Left ventricle myocardium inferior (tissue), 1 donor: ENCODE results near the gene DDIT4L. TPM values are rescaled to one million over a fixed set of nuclear protein-coding genes. Genes with fewer than 3 reads are reported as not detected.
A peak's percentile ranks its signal among the peaks of the same experiment; 100 is the strongest.
"Not testable (repeated sequence)": the region's sequence is repeated elsewhere in the genome, so short reads cannot be mapped to it uniquely, and the experiment has no call there.

ENCODE experiments used
- DNase-seq: peaks from one replicate; pipeline ENCODE4 v3.0.0-alpha.2; 2020
- H3K27ac ChIP-seq: fragments of 200-600 bp; replicated peaks from 2 replicates; pipeline ENCODE4 v1.8.0; 2021
- H3K27me3 ChIP-seq: fragments of 200-600 bp; 2 replicates; pipeline ENCODE4 v1.8.0; 2021; ENCODE audit warnings: low read depth
- H3K36me3 ChIP-seq: fragments of 200-600 bp; 2 replicates; pipeline ENCODE4 v1.8.0; 2021
- H3K4me1 ChIP-seq: fragments of 200-600 bp; 2 replicates; pipeline ENCODE4 v1.8.0; 2021
- H3K4me3 ChIP-seq: fragments of 200-600 bp; 2 replicates; pipeline ENCODE4 v1.8.0; 2021; ENCODE audit warnings: mild to moderate bottlenecking, moderate library complexity
- H3K9me3 ChIP-seq: fragments of 200-600 bp; replicated peaks from 2 replicates; pipeline ENCODE4 v1.8.0; 2021
- intact Hi-C: fragments of 100-400 bp; cut with micrococcal nuclease; formaldehyde crosslinking; loops from one replicate; pipeline ENCODE4 v1.11.0; 2022
- total RNA-seq: library from RNA; stranded (reverse); fragmentation: NEBNext Ultra II Directional; extraction: Animal tissue kit (Norgen Biotek cat#: 25700); gene quantifications from one replicate; pipeline ENCODE4 v1.2.1, GENCODE V29; 2021
- TF ChIP-seq, protein P1 (sequence below): fragments of 200-600 bp; IDR thresholded peaks from 2 replicates; pipeline ENCODE4 v1.8.0; 2021; ENCODE audit warnings: antibody characterized with exemption, mild to moderate bottlenecking, borderline replicate concordance
- donor health status: DM: no; HTN: yes; CAD: no; lungs with severe emphysema.

Gene DDIT4L
- total RNA-seq, 1 donor from 2014 or later, result 0.60 TPM

DNA sequence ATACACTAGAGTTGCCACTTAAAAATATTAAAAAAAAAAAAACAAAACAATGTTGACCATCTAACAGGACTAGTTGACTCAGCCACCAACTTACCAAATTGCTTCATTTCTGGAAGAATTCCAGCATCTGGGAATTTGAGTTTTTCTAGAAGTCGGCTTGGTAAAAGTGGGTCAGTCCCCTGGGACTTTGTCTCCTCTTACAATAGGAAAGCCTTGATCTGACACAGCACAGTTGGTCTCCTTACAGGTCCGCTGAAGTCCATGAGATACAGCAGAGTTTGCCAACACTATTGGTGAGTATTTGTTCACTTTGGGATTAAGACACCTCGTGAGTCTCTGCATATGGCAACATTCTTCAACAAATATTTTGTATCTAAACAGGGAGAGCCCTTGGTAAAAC, 18.2 kb upstream of the DDIT4L start:
- TF ChIP-seq, protein P1, sequence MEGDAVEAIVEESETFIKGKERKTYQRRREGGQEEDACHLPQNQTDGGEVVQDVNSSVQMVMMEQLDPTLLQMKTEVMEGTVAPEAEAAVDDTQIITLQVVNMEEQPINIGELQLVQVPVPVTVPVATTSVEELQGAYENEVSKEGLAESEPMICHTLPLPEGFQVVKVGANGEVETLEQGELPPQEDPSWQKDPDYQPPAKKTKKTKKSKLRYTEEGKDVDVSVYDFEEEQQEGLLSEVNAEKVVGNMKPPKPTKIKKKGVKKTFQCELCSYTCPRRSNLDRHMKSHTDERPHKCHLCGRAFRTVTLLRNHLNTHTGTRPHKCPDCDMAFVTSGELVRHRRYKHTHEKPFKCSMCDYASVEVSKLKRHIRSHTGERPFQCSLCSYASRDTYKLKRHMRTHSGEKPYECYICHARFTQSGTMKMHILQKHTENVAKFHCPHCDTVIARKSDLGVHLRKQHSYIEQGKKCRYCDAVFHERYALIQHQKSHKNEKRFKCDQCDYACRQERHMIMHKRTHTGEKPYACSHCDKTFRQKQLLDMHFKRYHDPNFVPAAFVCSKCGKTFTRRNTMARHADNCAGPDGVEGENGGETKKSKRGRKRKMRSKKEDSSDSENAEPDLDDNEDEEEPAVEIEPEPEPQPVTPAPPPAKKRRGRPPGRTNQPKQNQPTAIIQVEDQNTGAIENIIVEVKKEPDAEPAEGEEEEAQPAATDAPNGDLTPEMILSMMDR, result no peak
- Histone ChIP-seq H3K27me3 (no peaks in the 10 kb centered on the region), H3K36me3 (no peaks in the 10 kb centered on the region), H3K4me1 (no peaks in the 10 kb centered on the region), H3K4me3 (no peak overlapping the region), H3K9me3 (no peaks in the 10 kb centered on the region), H3K27ac (no peak overlapping the region)
- no peak for DNase-seq
- intact Hi-C loops, result no loop called here

DNA sequence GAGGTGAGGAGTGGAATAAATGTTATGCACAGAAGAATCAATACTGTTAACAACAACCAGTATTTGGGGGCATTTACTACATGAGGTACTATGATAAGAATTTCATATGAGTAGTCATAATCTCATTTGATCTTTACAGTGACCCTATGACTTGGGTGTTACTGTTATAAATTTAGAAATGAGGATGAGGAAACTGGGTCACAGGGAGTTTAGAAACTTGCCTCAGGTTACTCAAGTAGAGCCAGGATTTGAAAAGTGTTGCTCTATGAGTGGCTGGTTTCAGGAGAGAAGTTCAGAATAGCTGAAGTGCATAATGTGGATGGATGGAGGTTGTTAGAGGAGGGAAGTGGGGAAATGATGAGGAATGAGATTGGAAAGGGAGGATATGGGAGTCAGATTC, 16.6 kb upstream of the DDIT4L start:
- no peak for DNase-seq
- Histone ChIP-seq H3K27ac (no peak overlapping the region), H3K27me3 (no peaks in the 10 kb centered on the region), H3K4me1 (no peaks in the 10 kb centered on the region), H3K9me3 (no peaks in the 10 kb centered on the region), H3K36me3 (no peaks in the 10 kb centered on the region), H3K4me3 (no peak overlapping the region)
- TF ChIP-seq, protein P1, result no peak
- intact Hi-C loops, result no loop called here

DNA sequence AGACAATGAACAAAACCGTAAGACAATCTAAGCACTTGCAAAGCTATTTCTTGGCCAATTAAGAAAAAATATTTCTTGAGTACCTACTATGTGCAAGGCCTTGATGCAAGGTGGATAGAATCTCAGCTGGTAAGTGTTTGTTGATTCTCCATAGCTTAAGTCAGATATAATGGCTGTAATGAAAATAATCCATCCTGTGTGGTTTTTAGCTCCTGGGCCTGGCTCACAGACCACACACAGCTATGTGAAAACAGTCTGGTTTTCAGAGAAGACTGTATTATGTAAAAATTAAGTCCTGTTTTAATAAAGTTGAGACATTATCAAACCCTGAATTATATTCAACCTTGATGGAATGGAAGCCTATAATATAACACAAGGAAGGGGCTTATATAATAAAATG, 7.8 kb upstream of the DDIT4L start:
- intact Hi-C loops, result no loop called here
- TF ChIP-seq, protein P1, result no peak
- DNase-seq, result no peak
- H3K4me3 ChIP-seq, result no peak overlapping the region
- H3K27me3 ChIP-seq, result no peaks in the 10 kb centered on the region
- no peaks in the 10 kb centered on the region for H3K9me3 ChIP-seq
- H3K4me1 ChIP-seq, result no peaks in the 10 kb centered on the region
- H3K36me3 ChIP-seq, result no peaks in the 10 kb centered on the region
- H3K27ac ChIP-seq, result no peak overlapping the region

DNA sequence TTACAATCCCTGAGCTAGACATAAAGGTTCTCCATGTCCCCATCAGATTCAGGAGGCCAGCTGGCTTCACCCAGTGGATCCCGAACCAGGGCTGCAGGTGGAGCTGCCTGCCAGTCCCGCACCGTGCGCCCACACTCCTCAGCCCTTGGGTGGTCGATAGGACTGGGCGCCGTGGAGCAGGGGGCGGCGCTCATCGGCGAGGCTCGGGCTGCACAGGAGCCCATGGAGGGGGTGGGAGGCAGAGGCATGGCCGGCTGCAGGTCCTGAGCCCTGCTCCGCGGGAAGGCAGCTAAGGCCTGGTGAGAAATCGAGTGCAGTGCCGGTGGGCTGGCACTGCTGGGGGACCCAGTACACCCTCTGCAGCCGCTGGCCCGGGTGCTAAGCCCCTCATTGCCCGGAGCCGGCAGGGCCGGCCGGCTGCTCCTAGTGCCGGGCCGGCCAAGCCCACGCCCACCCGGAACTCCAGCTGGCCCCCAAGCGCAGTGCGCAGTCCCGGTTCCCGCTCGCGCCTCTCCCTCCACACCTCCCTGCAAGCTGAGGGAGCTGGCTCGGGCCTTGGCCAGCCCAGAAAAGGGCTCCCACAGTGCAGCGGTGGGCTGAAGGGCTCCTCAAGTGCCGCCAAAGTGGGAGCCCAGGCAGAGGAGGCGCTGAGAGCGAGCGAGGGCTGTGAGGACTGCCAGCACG, 6.3 kb upstream of the DDIT4L start:
- intact Hi-C loops, result not testable (repeated sequence)

DNA sequence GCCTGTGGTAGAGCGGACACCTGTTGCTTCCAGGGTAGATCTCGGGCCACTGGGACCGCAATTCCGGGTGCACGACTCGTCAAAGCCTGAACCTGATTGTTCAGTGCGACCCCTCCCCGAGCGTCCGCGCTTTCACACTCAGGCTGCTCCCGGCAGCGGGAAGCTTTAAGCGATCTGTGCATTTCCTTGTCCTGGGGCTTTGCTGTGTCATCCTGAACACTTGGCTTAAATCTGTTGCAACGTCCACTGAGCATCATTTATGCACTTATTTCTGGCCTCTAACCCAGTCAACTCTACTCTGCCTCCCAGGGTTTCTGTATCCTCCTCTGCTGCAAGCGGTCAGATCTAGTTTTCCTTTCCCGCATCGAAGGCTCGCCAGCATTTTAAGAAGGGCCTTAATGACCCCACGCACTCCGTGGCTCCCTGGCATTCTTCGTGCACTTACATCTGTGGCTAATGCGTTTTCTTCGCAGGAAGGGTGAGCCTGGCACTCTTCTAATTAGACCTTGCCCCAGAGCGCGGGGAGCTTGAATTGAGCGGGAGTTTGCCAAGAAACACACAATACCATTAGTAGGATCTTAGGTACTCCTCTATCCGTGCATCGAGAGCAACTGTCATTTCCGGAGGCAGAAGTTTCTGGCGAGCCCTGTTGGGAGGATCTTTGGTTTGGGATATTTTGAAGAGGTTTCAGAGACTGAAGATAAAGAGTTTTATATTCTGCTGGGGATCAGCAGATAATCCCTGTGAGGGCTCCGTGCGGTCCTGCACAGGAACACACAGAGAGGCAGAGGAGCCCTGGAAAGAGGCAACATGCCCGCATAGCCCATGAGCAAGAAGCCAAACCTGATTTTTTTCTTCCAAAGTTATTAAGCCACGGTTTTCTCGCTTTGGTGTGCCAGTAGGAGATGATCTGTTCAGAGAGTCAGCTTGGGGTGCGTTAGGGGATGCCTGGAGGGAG, 654 bp upstream of the DDIT4L start:
- no peaks in the 10 kb centered on the region for H3K36me3 ChIP-seq
- DNase-seq, result no peak
- peaks cover 37% of the 10 kb centered on the region for H3K27me3 ChIP-seq
- TF ChIP-seq, protein P1, result no peak
- H3K4me1 ChIP-seq, result peaks cover 18% of the 10 kb centered on the region
- H3K27ac ChIP-seq, result no peak overlapping the region
- no peaks in the 10 kb centered on the region for H3K9me3 ChIP-seq
- intact Hi-C loops, result no loop called here
- peak overlapping the region; percentile 77 for H3K4me3 ChIP-seq

More for the DNA sequence above, 6.3 kb upstream of the DDIT4L start:
- DNase-seq, H3K4me3 ChIP-seq, H3K36me3 ChIP-seq, H3K9me3 ChIP-seq, H3K4me1 ChIP-seq, H3K27ac ChIP-seq, H3K27me3 ChIP-seq: not testable (repeated sequence)

DNA sequence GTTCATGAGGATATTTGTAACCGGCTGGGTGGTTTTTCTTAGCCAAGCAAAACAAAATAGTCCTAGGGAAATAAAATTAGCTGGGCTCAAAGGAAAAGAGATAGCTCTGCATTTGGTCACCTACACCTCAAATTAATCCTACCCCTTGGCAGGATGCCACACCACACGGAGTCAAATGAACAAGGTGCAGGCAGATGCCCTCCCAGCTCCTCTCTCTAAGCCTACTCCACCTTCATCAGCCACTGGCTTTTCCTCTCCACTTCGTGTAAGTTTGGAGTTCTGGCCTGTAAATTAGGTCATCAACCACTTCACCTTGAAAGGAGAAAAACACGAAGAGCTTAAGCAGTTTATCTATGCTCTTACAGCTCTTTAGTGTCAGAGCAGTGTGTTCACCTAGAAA, 1.4 kb downstream of the DDIT4L start:
- no peak for DNase-seq
- peaks cover 18% of the 10 kb centered on the region for H3K4me1 ChIP-seq
- TF ChIP-seq, protein P1, result no peak
- H3K36me3 ChIP-seq, result no peaks in the 10 kb centered on the region
- H3K27me3 ChIP-seq, result peaks cover 37% of the 10 kb centered on the region
- H3K27ac ChIP-seq, result no peak overlapping the region
- peak overlapping the region; percentile 77 for H3K4me3 ChIP-seq
- intact Hi-C loops, result no loop called here
- no peaks in the 10 kb centered on the region for H3K9me3 ChIP-seq
